Measurements from ENCODE around the gene BIRC3. TPM values are rescaled to one million over a fixed set of nuclear protein-coding genes. Genes with fewer than 3 reads are reported as not detected.
A peak's percentile ranks its signal among the peaks of the same experiment; 100 is the strongest.
"Not testable (repeated sequence)": the region's sequence is repeated elsewhere in the genome, so short reads cannot be mapped to it uniquely, and the experiment has no call there.

The BIRC3 gene
- polyA plus RNA-seq, 2 of the 4 experiments (the other 2 are of a cell fraction), result 11.3 to 17.5 TPM

GRCh38 chr11:102295045-102295444 lies 22.2 kb upstream of the BIRC3 start:
- H3K9me3 ChIP-seq, result no peaks in the 10 kb centered on the region
- ATAC-seq (no peak), FAIRE-seq (no peak), DNase-seq (ENCODE audit: low read depth in 1 of 2, low spot score in 1 of 2) (no peak)
- TF ChIP-seq EP300 (IDR thresholded peaks at IDR 0.05) (no peak), MAX (IDR thresholded peaks at IDR 0.05) (no peak), ZNF302 (CRISPR knock-in tag; IDR thresholded peaks at IDR 0.05) (no peak), HDAC2 (IDR thresholded peaks at IDR 0.05) (no peak), RNF2 (IDR thresholded peaks at IDR 0.05; ENCODE audit: borderline replicate concordance, low read depth) (no peak), TFCP2L1 (CRISPR knock-in tag; IDR thresholded peaks at IDR 0.05) (no peak), KDM5A (IDR thresholded peaks at IDR 0.05) (no peak), BCL3 (IDR thresholded peaks at IDR 0.05) (no peak), ZFP36 (IDR thresholded peaks at IDR 0.05; ENCODE audit: borderline replicate concordance, partially characterized antibody) (no peak), EHMT2 (IDR thresholded peaks at IDR 0.05; ENCODE audit: low read depth) (no peak), RAD21 (conservative IDR thresholded peaks at IDR 0.05 in 1 of 2, IDR thresholded peaks at IDR 0.05 in 1 of 2) (no peak), CHD2 (IDR thresholded peaks at IDR 0.05; ENCODE audit: low read length, partially characterized antibody) (no peak), EHF (CRISPR knock-in tag; IDR thresholded peaks at IDR 0.05) (no peak), USF2 (IDR thresholded peaks at IDR 0.05) (no peak), CTCF (IDR thresholded peaks at IDR 0.05) (no peak), RARB (CRISPR knock-in tag; IDR thresholded peaks at IDR 0.05) (no peak), POLR2AphosphoS2 (conservative IDR thresholded peaks at IDR 0.05; ENCODE audit: low read length) (no peak), JUN (IDR thresholded peaks at IDR 0.05) (no peak), ELK1 (IDR thresholded peaks at IDR 0.05; ENCODE audit: low read depth, low read length) (no peak)
- 64% methylated on average over 2 of the region's 2 CpGs for WGBS (ENCODE audit: missing lambda C conversion rate)
- peaks cover 21% of the 10 kb centered on the region; the same call in 2 of the 3 replicates for H3K4me1 ChIP-seq
- H3K27ac ChIP-seq, result peak overlapping the region; percentile 43 to 64; a peak in 3 of 6 replicates
- no peak overlapping the region for H3K4me2 ChIP-seq
- POLR2A ChIA-PET, result no interaction called here
- CTCF ChIA-PET, result interaction anchor here (1.2 to 2.6 kb wide), 11 partner anchors 8 to 381 kb away, joined by 3 to 15 read pairs (median 7); no protein-coding TSS in a partner anchor
- no peak overlapping the region for H3K4me3 ChIP-seq

- CTCF ChIA-PET, result interaction anchor here (1.3 kb wide), 2 partner anchors 14 to 316 kb away, joined by 3 to 5 read pairs; no protein-coding TSS in a partner anchor
- FAIRE-seq, result not testable (repeated sequence)
- WGBS (ENCODE audit: missing lambda C conversion rate), result 81% methylated on average over 4 of the region's 4 CpGs
Measured at GRCh38 chr11:102296757-102297156, 20.5 kb upstream of the BIRC3 start.

GRCh38 chr11:102300837-102301236 lies 16.4 kb upstream of the BIRC3 start:
- H3K27ac ChIP-seq; H3K9me3 ChIP-seq; ATAC-seq; FAIRE-seq; DNase-seq (ENCODE audit: low read depth in 1 of 2, low spot score in 1 of 2); CTCF ChIA-PET; H3K4me3 ChIP-seq; POLR2A ChIA-PET; H3K4me2 ChIP-seq: not testable (repeated sequence)
- peaks cover 11% of the 10 kb centered on the region; the same call in 2 of the 3 replicates for H3K4me1 ChIP-seq
- 51% methylated on average over 2 of the region's 2 CpGs for WGBS (ENCODE audit: missing lambda C conversion rate)

More at GRCh38 chr11:102296757-102297156, 20.5 kb upstream of the BIRC3 start:
- ATAC-seq; H3K27ac ChIP-seq; DNase-seq (ENCODE audit: low read depth in 1 of 2, low spot score in 1 of 2); POLR2A ChIA-PET; H3K4me2 ChIP-seq; H3K4me3 ChIP-seq; H3K9me3 ChIP-seq: not testable (repeated sequence)
- H3K4me1 ChIP-seq, result peaks cover 19% of the 10 kb centered on the region; the same call in 2 of the 3 replicates
